Measurements from ENCODE around the gene PIGU.

The PIGU gene

GRCh38 chr20:34510575-34510974 lies 166.3 kb downstream of the PIGU start:
- DNase-seq (ENCODE audit: low spot score), result no peak

Data from HuH-7 (cell line).